ENCODE results near the gene SPX.

DNA sequence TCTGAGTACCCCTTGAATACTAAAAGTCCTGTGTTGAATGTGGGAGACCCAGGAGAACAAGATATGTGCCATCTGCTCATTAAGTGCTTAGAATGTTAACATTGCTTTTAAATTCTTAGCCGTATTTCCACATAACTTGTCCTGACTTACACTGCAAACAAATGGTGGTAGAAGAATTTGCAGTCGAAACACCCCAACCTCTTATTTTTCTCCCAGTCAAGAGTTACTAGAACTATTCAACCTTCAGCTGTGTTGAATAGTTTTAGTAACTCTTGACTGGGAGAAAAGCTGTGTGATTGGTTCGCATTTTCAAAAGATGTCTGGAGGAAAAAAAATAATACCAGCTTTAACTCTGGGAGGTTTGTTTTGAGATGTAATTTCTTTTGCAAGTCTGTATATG lies 7.6 kb upstream of the SPX start:
- TF ChIP-seq PHF8 (IDR thresholded peaks at IDR 0.05; ENCODE audit: borderline replicate concordance, low read depth) (no peak), KDM1A (IDR thresholded peaks at IDR 0.05; ENCODE audit: low read depth) (no peak), RNF2 (IDR thresholded peaks at IDR 0.05; ENCODE audit: borderline replicate concordance, low read depth) (no peak), POLR2A (IDR thresholded peaks at IDR 0.05; ENCODE audit: low read length) (no peak), ESRRA (IDR thresholded peaks at IDR 0.05; ENCODE audit: borderline replicate concordance, low read length) (no peak), EP300 (IDR thresholded peaks at IDR 0.05) (no peak), GATA3 (IDR thresholded peaks at IDR 0.05; ENCODE audit: borderline replicate concordance) (no peak), CEBPB (IDR thresholded peaks at IDR 0.05) (no peak)
- TF ChIP-seq, protein P1, sequence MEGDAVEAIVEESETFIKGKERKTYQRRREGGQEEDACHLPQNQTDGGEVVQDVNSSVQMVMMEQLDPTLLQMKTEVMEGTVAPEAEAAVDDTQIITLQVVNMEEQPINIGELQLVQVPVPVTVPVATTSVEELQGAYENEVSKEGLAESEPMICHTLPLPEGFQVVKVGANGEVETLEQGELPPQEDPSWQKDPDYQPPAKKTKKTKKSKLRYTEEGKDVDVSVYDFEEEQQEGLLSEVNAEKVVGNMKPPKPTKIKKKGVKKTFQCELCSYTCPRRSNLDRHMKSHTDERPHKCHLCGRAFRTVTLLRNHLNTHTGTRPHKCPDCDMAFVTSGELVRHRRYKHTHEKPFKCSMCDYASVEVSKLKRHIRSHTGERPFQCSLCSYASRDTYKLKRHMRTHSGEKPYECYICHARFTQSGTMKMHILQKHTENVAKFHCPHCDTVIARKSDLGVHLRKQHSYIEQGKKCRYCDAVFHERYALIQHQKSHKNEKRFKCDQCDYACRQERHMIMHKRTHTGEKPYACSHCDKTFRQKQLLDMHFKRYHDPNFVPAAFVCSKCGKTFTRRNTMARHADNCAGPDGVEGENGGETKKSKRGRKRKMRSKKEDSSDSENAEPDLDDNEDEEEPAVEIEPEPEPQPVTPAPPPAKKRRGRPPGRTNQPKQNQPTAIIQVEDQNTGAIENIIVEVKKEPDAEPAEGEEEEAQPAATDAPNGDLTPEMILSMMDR (IDR thresholded peaks at IDR 0.05), result no peak
